Activated T-helper 2 cell treated with anti-CD3 and anti-CD28 coated beads, Interferon-gamma antibody, Interleukin-2, Interleukin-4, amounts not matched to agents 10 μg/mL and 5 μg/mL and 100 μg/mL, durations not matched to agents 14 hours and 24 hours and 36 hours (primary cell): ENCODE results near the gene VN1R5. TPM values are rescaled to one million over a fixed set of nuclear protein-coding genes. Genes with fewer than 3 reads are reported as not detected.

ENCODE experiments used
- DNase-seq: peaks from one replicate; pipeline ENCODE4 v3.0.0; 2021; ENCODE audit warnings: low spot score
- H3K27ac Mint-ChIP-seq: one replicate; pipeline ENCODE4 v1.8.0; 2021; ENCODE audit warnings: mixed read lengths
- H3K27me3 Mint-ChIP-seq: one replicate; pipeline ENCODE4 v1.8.0; 2021; ENCODE audit warnings: low read depth, mixed read lengths
- H3K36me3 Mint-ChIP-seq: one replicate; pipeline ENCODE4 v1.8.0; 2021; ENCODE audit warnings: low read depth, mixed read lengths
- H3K4me1 Mint-ChIP-seq: one replicate; pipeline ENCODE4 v1.8.0; 2021; ENCODE audit warnings: low read depth, mixed read lengths
- H3K4me3 Mint-ChIP-seq: one replicate; pipeline ENCODE4 v1.8.0; 2021; ENCODE audit warnings: low read depth, mild to moderate bottlenecking, moderate library complexity, mixed read lengths
- H3K9me3 Mint-ChIP-seq: one replicate; pipeline ENCODE4 v1.8.0; 2021; ENCODE audit warnings: mixed read lengths
- intact Hi-C: fragments of 100-400 bp; cut with micrococcal nuclease; formaldehyde crosslinking; loops from one replicate; pipeline ENCODE4 v1.15.1; 2023
- total RNA-seq: library from RNA; stranded (reverse); gene quantifications from 2 replicates; pipeline ENCODE4 v1.2.3, GENCODE V29; 2022

The VN1R5 gene
- total RNA-seq, 1 donor from 2014 or later, result not detected

GRCh38 chr1:247297263-247298123 is 41.6 kb downstream of the VN1R5 start:
- peaks cover under 1% of the 10 kb centered on the region for H3K36me3 Mint-ChIP-seq
- peaks cover 4% of the 10 kb centered on the region for H3K4me1 Mint-ChIP-seq
- intact Hi-C loops, result no loop called here
- no peak overlapping the region for H3K27ac Mint-ChIP-seq
- DNase-seq, result no peak
- no peaks in the 10 kb centered on the region for H3K27me3 Mint-ChIP-seq
- no peaks in the 10 kb centered on the region for H3K9me3 Mint-ChIP-seq
- H3K4me3 Mint-ChIP-seq, result no peak overlapping the region

GRCh38 chr1:247298124-247298481 is 42.2 kb downstream of the VN1R5 start:
- intact Hi-C loops, result no loop called here
- DNase-seq, result no peak
- Mint-ChIP-seq H3K4me3 (no peak overlapping the region), H3K27ac (no peak overlapping the region), H3K27me3 (no peaks in the 10 kb centered on the region), H3K36me3 (peaks cover 5% of the 10 kb centered on the region), H3K4me1 (peaks cover 4% of the 10 kb centered on the region), H3K9me3 (no peaks in the 10 kb centered on the region)

DNA sequence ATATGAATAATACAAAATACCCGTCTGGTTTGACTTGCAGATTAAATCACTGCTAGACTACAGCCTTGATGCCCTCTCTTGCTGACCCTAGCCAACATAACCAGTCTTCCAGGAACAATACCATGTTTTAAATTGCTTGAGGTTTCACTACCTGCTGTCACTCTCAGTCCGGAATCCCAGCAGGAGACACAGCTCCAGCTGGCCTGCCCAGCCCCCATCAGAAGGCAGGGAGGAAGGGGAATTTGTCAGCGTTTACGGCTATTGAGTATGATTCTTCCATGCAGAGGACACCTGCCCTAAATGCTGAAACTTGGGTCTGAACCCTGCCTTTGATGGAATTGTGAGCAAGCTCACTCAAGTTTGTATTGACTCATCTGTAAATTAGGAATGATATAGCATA is 42.8 kb downstream of the VN1R5 start:
- no peak for DNase-seq
- intact Hi-C loops, result no loop called here
- H3K36me3 Mint-ChIP-seq, result peaks cover 10% of the 10 kb centered on the region
- H3K4me1 Mint-ChIP-seq, result peaks cover 4% of the 10 kb centered on the region
- no peak overlapping the region for H3K27ac Mint-ChIP-seq
- H3K9me3 Mint-ChIP-seq, result no peaks in the 10 kb centered on the region
- H3K4me3 Mint-ChIP-seq, result no peak overlapping the region
- H3K27me3 Mint-ChIP-seq, result no peaks in the 10 kb centered on the region

DNA sequence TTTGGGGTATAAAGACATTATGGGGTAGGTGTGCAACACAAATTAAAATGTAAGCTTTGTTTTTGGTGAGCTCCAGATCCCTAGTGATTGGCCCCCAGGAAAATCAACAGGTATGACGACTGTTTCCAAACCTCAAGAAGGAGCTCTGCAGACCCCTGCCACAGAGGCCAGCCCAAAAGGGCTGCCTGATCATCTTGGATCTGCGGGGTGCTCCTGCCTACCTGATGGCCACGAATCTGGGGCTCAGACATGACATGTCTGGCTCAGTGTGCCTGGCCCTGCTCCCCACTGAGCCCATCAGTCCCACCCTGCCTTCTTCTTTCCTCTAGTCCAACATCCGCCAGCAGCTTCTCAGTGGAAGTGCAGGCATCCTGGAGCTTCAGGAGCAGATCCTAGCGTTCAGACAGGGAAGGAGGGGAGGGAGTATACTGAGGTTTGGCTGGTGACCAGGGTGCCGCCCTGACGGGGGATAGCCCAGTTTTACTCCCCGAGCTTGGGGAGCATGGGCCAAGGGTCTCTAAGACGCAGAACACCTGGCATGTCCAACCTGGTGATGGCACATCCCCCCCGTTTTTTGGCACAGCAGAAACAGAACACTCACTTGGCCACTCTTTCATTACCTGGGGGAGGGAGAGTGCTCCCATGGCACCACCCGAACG is 44.0 kb downstream of the VN1R5 start:
- Mint-ChIP-seq H3K27ac (no peak overlapping the region), H3K4me3 (no peak overlapping the region), H3K4me1 (peaks cover 6% of the 10 kb centered on the region), H3K36me3 (peaks cover 14% of the 10 kb centered on the region), H3K27me3 (no peaks in the 10 kb centered on the region), H3K9me3 (no peaks in the 10 kb centered on the region)
- intact Hi-C loops, result no loop called here
- DNase-seq, result no peak

DNA sequence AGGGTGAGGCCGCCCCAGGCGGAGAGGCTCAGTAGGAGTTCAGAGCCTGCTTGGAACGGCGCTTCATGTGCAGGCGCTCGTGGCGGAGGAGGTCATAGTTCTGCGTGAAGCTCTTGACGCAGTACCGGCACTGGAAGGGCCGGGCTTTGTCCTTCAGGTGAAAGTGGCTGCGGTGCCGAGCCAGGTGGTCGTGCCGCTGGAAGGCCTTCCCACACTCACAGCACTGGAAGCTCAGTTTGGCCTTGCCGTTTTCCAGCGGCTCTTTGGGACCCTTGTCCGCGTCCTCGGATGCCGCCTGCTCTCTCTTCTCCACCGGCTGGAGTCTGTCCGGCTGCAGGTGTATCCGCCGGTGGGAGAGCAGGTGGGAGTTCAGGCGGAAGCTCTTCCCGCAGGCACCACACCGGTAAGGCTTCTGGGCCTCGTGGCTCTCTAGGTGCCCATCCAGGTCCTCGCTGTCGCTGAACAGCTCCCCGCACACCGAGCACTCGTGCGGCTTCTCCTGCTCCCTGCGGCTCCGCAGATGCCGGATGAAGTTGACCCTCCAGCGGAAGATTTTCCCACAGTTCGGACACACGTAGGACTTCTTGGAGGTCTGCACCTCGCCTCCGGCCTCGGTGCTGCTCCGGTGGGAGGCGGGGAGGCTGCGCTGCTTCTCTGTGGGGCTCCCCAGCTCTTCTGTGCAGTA is 44.8 kb downstream of the VN1R5 start:
- Mint-ChIP-seq H3K4me1 (peaks cover 6% of the 10 kb centered on the region), H3K9me3 (no peaks in the 10 kb centered on the region), H3K4me3 (no peak overlapping the region), H3K27ac (no peak overlapping the region), H3K27me3 (no peaks in the 10 kb centered on the region), H3K36me3 (peaks cover 19% of the 10 kb centered on the region)
- intact Hi-C loops, result no loop called here
- no peak for DNase-seq

DNA sequence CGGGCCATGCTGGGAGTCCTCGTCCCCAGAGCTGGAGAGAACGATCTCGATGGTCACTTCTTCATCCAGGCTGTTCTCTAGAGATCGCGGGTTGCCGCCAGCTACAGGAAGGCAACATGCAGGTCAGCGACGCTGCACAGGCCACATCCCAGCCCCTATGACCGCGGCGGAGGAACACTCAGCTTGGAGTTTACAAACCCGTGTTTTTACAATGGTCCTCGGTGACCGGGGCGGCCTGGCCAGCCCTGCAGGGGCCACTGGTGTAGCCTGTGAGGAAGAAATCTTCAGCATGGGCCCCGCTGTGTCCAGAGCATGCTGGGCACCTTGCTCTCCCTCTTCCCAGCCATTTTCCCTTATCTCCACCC is 45.3 kb downstream of the VN1R5 start:
- H3K4me1 Mint-ChIP-seq, result peaks cover 6% of the 10 kb centered on the region
- no peaks in the 10 kb centered on the region for H3K9me3 Mint-ChIP-seq
- intact Hi-C loops, result no loop called here
- H3K36me3 Mint-ChIP-seq, result peaks cover 19% of the 10 kb centered on the region
- H3K4me3 Mint-ChIP-seq, result no peak overlapping the region
- H3K27me3 Mint-ChIP-seq, result no peaks in the 10 kb centered on the region
- no peak overlapping the region for H3K27ac Mint-ChIP-seq
- DNase-seq, result no peak

GRCh38 chr1:247303216-247303615 is 47.3 kb downstream of the VN1R5 start:
- DNase-seq, result no peak
- no peak overlapping the region for H3K4me3 Mint-ChIP-seq

GRCh38 chr1:247304031-247304430 is 48.2 kb downstream of the VN1R5 start:
- intact Hi-C loops, result no loop called here
- no peaks in the 10 kb centered on the region for H3K9me3 Mint-ChIP-seq
- no peaks in the 10 kb centered on the region for H3K27me3 Mint-ChIP-seq
- H3K36me3 Mint-ChIP-seq, result peaks cover 28% of the 10 kb centered on the region
- H3K4me3 Mint-ChIP-seq, result no peak overlapping the region
- DNase-seq, result no peak
- H3K4me1 Mint-ChIP-seq, result peaks cover 2% of the 10 kb centered on the region
- no peak overlapping the region for H3K27ac Mint-ChIP-seq

More at GRCh38 chr1:247303216-247303615, 47.3 kb downstream of the VN1R5 start:
- intact Hi-C loops, result no loop called here
- H3K36me3 Mint-ChIP-seq, result peaks cover 19% of the 10 kb centered on the region
- H3K9me3 Mint-ChIP-seq, result no peaks in the 10 kb centered on the region
- peaks cover 2% of the 10 kb centered on the region for H3K4me1 Mint-ChIP-seq
- H3K27ac Mint-ChIP-seq, result no peak overlapping the region
- H3K27me3 Mint-ChIP-seq, result no peaks in the 10 kb centered on the region

Other genes with a start within 250 kb of the VN1R5 start
- gene ZNF695, start 248.0 kb upstream of the VN1R5 start, total RNA-seq, result 1.2 and 1.5 TPM in 2 replicates
- 2.3 and 3.0 TPM in 2 replicates for gene ZNF670, start 177.3 kb upstream of the VN1R5 start, total RNA-seq
- gene ZNF669, start 151.7 kb upstream of the VN1R5 start, total RNA-seq, result 8.2 and 8.7 TPM in 2 replicates
- 14.0 and 16.9 TPM in 2 replicates for gene ZNF124, start 84.1 kb upstream of the VN1R5 start, total RNA-seq
- gene ZNF496, start 75.8 kb downstream of the VN1R5 start, total RNA-seq, result 19.2 and 19.4 TPM in 2 replicates
- gene NLRP3, start 160.1 kb downstream of the VN1R5 start, total RNA-seq, result 0.09 and 0.30 TPM in 2 replicates
- not detected in 2 replicates for gene OR2B11, start 202.0 kb downstream of the VN1R5 start, total RNA-seq